GM12878 (cell line): ENCODE data around the gene VIPR1. TPM values are rescaled to one million over a fixed set of nuclear protein-coding genes. Genes with fewer than 3 reads are reported as not detected.

Experiments
- ATAC-seq: fragments of 200-7000 bp; cut with Tn5 transposase; 3 replicates; pipeline ENCODE4 v1.9.1; 2020; ENCODE audit warnings: mild to moderate bottlenecking, moderate library complexity
- BruUV-seq: library from RNA; stranded (reverse); fragments of 400-500 nt; replicated peaks from 2 replicates; lab custom pipeline; 2021; lab: Mats Ljungman, UMichigan
- CTCF ChIA-PET: fragments of 300-600 bp; sonication (Branson Sonifier 250); formaldehyde crosslinking; extraction: SDS; loops from one replicate; lab custom pipeline; 2021; ENCODE audit warnings: inconsistent platforms; lab: Yijun Ruan, JAX
- POLR2A ChIA-PET: fragments of 350-600 bp; formaldehyde crosslinking; extraction: SDS; loops from one replicate; lab custom pipeline; 2021; ENCODE audit warnings: inconsistent platforms; lab: Charles Lee
- RAD21 ChIA-PET: fragments of 300-600 bp; sonication (Branson Sonifier 250); formaldehyde crosslinking; loops from one replicate; lab custom pipeline; 2023; ENCODE audit warnings: antibody characterized with exemption; ENCODE audit not compliant: unreplicated experiment; lab: Charles Lee
- SMC1A ChIA-PET: fragments of 300-600 bp; sonication (Branson Sonifier 250); formaldehyde crosslinking; loops from one replicate; lab custom pipeline; 2023; ENCODE audit not compliant: unreplicated experiment, uncharacterized antibody; lab: Charles Lee
- DNase-seq: peaks from one replicate; pipeline ENCODE4 v3.0.0-alpha.2; 2011; ENCODE audit warnings: low read depth, low spot score
- FAIRE-seq: peaks from 3 replicates; lab custom pipeline; 2011; peaks lifted over from hg19 to GRCh38; lab: Jason Lieb, UNC
- H2AFZ ChIP-seq: 2 replicates; pipeline ENCODE4 v1.6.0; 2011; ENCODE audit warnings: low read depth, low read length, control low read depth; ENCODE audit not compliant: control insufficient read depth
- H3K27ac ChIP-seq: 2 replicates; pipeline ENCODE4 v1.5.1; 2011; ENCODE audit warnings: control low read depth; ENCODE audit not compliant: control insufficient read depth, insufficient read depth
- H3K27me3 ChIP-seq, 2 experiments: replicated peaks in 1 of 2; 2 replicates each; pipeline versions ENCODE4 v1.6.0 to v1.6.1; 2011; ENCODE audit warnings: low read length in 1 of 2; ENCODE audit not compliant: control insufficient read depth in 2 of 2, insufficient read depth in 2 of 2
- H3K36me3 ChIP-seq, 2 experiments: 2 replicates each; pipeline ENCODE4 v1.5.1; 2011; ENCODE audit warnings: low read length in 1 of 2; ENCODE audit not compliant: control insufficient read depth in 2 of 2, insufficient read depth in 2 of 2
- H3K4me1 ChIP-seq: 2 replicates; pipeline ENCODE4 v1.6.1; 2011; ENCODE audit warnings: mild to moderate bottlenecking, low read length, moderate library complexity, mixed read lengths; ENCODE audit not compliant: control insufficient read depth, insufficient read depth
- H3K4me2 ChIP-seq: 2 replicates; pipeline ENCODE4 v1.6.0; 2011; ENCODE audit warnings: control low read depth; ENCODE audit not compliant: control insufficient read depth, insufficient read depth
- H3K4me3 ChIP-seq: fragments of 200-600 bp; sonication (generic); 2 replicates; pipeline ENCODE4 v1.5.1; 2016
- H3K79me2 ChIP-seq: 2 replicates; pipeline ENCODE4 v1.6.0; 2011; ENCODE audit warnings: low read length; ENCODE audit not compliant: control insufficient read depth, insufficient read depth
- H3K9ac ChIP-seq: 2 replicates; pipeline ENCODE4 v1.8.0; 2011; ENCODE audit warnings: low read length, control low read depth, mixed read lengths; ENCODE audit not compliant: control insufficient read depth, insufficient read depth
- H3K9me3 ChIP-seq: replicated peaks from 3 replicates; pipeline ENCODE4 v1.5.1; 2011; ENCODE audit warnings: mild to moderate bottlenecking, low read length; ENCODE audit not compliant: control insufficient read depth, insufficient read depth
- H4K20me1 ChIP-seq: 2 replicates; pipeline ENCODE4 v1.6.0; 2011; ENCODE audit not compliant: control insufficient read depth, insufficient read depth
- BMI1 ChIP-seq: fragments of 450-650 bp; IDR thresholded peaks from 2 replicates; pipeline ENCODE4 v1.6.1; 2016; ENCODE audit warnings: mild to moderate bottlenecking, moderate library complexity, borderline replicate concordance
- CBX3 ChIP-seq: fragments of 200-600 bp; sonication (generic); IDR thresholded peaks from 2 replicates; pipeline ENCODE4 v1.6.1; 2016; ENCODE audit warnings: low read depth, borderline replicate concordance
- CREM ChIP-seq: IDR thresholded peaks from 2 replicates; pipeline ENCODE4 v1.6.1; 2014; ENCODE audit warnings: antibody characterized with exemption, low read depth
- HCFC1 ChIP-seq: fragments of 150-350 bp; IDR thresholded peaks from 2 replicates; pipeline ENCODE4 v1.6.1; 2014; ENCODE audit warnings: low read length
- IKZF1 ChIP-seq: fragments of 450-650 bp; conservative IDR thresholded peaks from 2 replicates; pipeline ENCODE4 v1.6.1; 2017; ENCODE audit warnings: antibody characterized with exemption, mild to moderate bottlenecking
- PAX8 ChIP-seq: fragments of 450-650 bp; IDR thresholded peaks from 2 replicates; pipeline ENCODE4 v1.6.1; 2017; ENCODE audit warnings: mild to moderate bottlenecking, moderate library complexity
- POLR2A ChIP-seq: IDR thresholded peaks from 2 replicates; pipeline ENCODE4 v1.6.1; 2011; ENCODE audit warnings: low read depth, mild to moderate bottlenecking, low read length
- POLR2AphosphoS5 ChIP-seq: IDR thresholded peaks from 2 replicates; pipeline ENCODE4 v1.6.1; 2011; ENCODE audit warnings: mild to moderate bottlenecking, low read length, inconsistent platforms
- RBBP5 ChIP-seq: fragments of 200-600 bp; sonication (generic); conservative IDR thresholded peaks from 2 replicates; pipeline ENCODE4 v1.6.1; 2016
- USF1 ChIP-seq: IDR thresholded peaks from 2 replicates; pipeline ENCODE4 v1.6.1; 2011; ENCODE audit warnings: borderline replicate concordance, low read depth, mild to moderate bottlenecking, moderate library complexity, mixed read lengths, low read length; ENCODE audit not compliant: insufficient read depth; ENCODE audit errors: extremely low read length
- WGBS: methylation state at CpG from one replicate; pipeline ENCODE4 v1.1.6; 2016; ENCODE audit warnings: low lambda C conversion rate; ENCODE audit not compliant: insufficient replicate concordance, insufficient coverage; ENCODE audit errors: missing lambda C conversion rate; 5-methylcytosine and 5-hydroxymethylcytosine counted together
- in situ Hi-C: fragments of 300-500 bp; cut with MboI; formaldehyde crosslinking; loops from 9 replicates; pipeline ENCODE4 v1.14.3; 2018; ENCODE audit warnings: mixed read lengths
- intact Hi-C: fragments of 100-400 bp; cut with micrococcal nuclease; formaldehyde crosslinking; loops from one replicate; pipeline ENCODE4 v1.14.2; 2022; ENCODE audit not compliant: unreplicated experiment
- polyA plus RNA-seq, 11 experiments: library from polyadenylated mRNA; depleted of rRNA in 4 of 11; unstranded in 6 of 11; stranded (reverse) in 5 of 11; fragments of >200 nt; fragmentation: Nextera tagmentation in 4 of 11; fragmentation: Illumina TruSeq in 1 of 11; extraction: Ambion mirVana in 4 of 11; extraction: Trizol in 1 of 11; gene quantifications; 1 replicate in 1 of 11; 2 replicates in 10 of 11; pipeline versions ENCODE4 v1.2.1 to v1.2.3, GENCODE V29; 2011 to 2016; ENCODE audit warnings: inconsistent platforms in 2 of 11, missing spikeins in 2 of 11, low read depth in 1 of 11
- total RNA-seq, 4 experiments: library from RNA; depleted of rRNA in 3 of 4; stranded (reverse); fragments of >200 nt in 3 of 4; fragmentation: Illumina TruSeq in 1 of 4; extraction: Trizol in 1 of 4; gene quantifications; 2 replicates each; pipeline versions ENCODE4 v1.2.1 to v1.2.3, GENCODE V29; 2013 to 2021
- TF ChIP-seq, protein P1 (sequence below): fragments of 450-650 bp; IDR thresholded peaks from 2 replicates; pipeline ENCODE4 v1.6.1; 2016; ENCODE audit warnings: mild to moderate bottlenecking, moderate library complexity, borderline replicate concordance
- TF ChIP-seq, protein P2 (sequence below): fragments of 450-650 bp; IDR thresholded peaks from 2 replicates; pipeline ENCODE4 v1.6.1; 2017; ENCODE audit warnings: mild to moderate bottlenecking, low read depth, inconsistent platforms; ENCODE audit not compliant: poor library complexity, severe bottlenecking
- TF ChIP-seq, protein P3 (sequence below): fragments of 450-650 bp; formaldehyde crosslinking; IDR thresholded peaks from 2 replicates; pipeline ENCODE4 v1.5.0; 2022; ENCODE audit warnings: mild to moderate bottlenecking, missing genetic modification characterization

VIPR1 gene
- total and polyA plus RNA-seq, 10 of the 15 experiments (the other 5 are each of a cell fraction or from before 2014, with no cell fraction given), result 0.03 to 0.28 (median 0.12) TPM; not detected in 6

GRCh38 chr3:42510325-42510724, 7.9 kb downstream of the VIPR1 start (continued):
- TF ChIP-seq, protein P1, sequence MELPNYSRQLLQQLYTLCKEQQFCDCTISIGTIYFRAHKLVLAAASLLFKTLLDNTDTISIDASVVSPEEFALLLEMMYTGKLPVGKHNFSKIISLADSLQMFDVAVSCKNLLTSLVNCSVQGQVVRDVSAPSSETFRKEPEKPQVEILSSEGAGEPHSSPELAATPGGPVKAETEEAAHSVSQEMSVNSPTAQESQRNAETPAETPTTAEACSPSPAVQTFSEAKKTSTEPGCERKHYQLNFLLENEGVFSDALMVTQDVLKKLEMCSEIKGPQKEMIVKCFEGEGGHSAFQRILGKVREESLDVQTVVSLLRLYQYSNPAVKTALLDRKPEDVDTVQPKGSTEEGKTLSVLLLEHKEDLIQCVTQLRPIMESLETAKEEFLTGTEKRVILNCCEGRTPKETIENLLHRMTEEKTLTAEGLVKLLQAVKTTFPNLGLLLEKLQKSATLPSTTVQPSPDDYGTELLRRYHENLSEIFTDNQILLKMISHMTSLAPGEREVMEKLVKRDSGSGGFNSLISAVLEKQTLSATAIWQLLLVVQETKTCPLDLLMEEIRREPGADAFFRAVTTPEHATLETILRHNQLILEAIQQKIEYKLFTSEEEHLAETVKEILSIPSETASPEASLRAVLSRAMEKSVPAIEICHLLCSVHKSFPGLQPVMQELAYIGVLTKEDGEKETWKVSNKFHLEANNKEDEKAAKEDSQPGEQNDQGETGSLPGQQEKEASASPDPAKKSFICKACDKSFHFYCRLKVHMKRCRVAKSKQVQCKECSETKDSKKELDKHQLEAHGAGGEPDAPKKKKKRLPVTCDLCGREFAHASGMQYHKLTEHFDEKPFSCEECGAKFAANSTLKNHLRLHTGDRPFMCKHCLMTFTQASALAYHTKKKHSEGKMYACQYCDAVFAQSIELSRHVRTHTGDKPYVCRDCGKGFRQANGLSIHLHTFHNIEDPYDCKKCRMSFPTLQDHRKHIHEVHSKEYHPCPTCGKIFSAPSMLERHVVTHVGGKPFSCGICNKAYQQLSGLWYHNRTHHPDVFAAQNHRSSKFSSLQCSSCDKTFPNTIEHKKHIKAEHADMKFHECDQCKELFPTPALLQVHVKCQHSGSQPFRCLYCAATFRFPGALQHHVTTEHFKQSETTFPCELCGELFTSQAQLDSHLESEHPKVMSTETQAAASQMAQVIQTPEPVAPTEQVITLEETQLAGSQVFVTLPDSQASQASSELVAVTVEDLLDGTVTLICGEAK, result no peak
- TF ChIP-seq PAX8 (no peak), HCFC1 (no peak), BMI1 (no peak), RBBP5 (no peak)
- TF ChIP-seq, all 136 proteins: peak for 0

DNA sequence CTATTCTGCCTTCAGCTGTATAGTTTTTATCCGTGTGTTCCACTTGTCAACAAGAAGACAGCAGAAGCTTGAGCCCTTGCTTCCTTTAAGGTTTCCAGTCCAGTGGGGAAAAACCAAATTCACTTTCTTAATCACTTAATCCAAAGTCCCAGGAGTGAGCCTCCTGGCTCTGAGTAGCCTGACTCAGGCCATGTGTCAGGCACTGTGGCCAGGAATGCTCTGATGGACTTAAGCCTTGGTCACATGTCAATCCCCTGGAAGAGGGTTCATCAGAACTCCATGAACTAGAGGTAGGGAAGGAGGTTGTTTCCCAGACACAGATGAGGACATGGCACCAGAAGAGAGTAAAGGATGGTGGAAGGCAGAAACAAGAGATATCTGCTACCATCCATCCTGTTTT, 8.8 kb downstream of the VIPR1 start:
- FAIRE-seq (no peak), ATAC-seq (no peak), DNase-seq (no peak)
- Histone ChIP-seq H3K4me2 (no peak overlapping the region), H2AFZ (no peak overlapping the region), H3K36me3 (no peaks in the 10 kb centered on the region), H3K4me3 (no peak overlapping the region), H3K79me2 (no peaks in the 10 kb centered on the region), H4K20me1 (no peaks in the 10 kb centered on the region), H3K27ac (no peak overlapping the region), H3K9me3 (no peaks in the 10 kb centered on the region), H3K4me1 (no peaks in the 10 kb centered on the region), H3K27me3 (0 out of 4 replicates have a peak, but pooled peaks cover 0 to 4% of the 10 kb centered on the region in 2 experiments), H3K9ac (no peak overlapping the region)
- no TSS peak for BruUV-seq
- in situ Hi-C loops, result no loop called here
- ChIA-PET SMC1A (interaction anchor here (1.4 kb wide), 1 partner anchor 264 kb away, joined by 3 read pairs; no protein-coding TSS in a partner anchor), POLR2A (no interaction called here), RAD21 (no interaction called here), CTCF (no interaction called here)
- intact Hi-C loops, result no loop called here
- 0% methylated on average over 1 of the region's 1 CpG for WGBS
- TF ChIP-seq USF1, result no peak
- TF ChIP-seq CBX3, result no peak
- no peak for TF ChIP-seq IKZF1
- TF ChIP-seq, protein P2, sequence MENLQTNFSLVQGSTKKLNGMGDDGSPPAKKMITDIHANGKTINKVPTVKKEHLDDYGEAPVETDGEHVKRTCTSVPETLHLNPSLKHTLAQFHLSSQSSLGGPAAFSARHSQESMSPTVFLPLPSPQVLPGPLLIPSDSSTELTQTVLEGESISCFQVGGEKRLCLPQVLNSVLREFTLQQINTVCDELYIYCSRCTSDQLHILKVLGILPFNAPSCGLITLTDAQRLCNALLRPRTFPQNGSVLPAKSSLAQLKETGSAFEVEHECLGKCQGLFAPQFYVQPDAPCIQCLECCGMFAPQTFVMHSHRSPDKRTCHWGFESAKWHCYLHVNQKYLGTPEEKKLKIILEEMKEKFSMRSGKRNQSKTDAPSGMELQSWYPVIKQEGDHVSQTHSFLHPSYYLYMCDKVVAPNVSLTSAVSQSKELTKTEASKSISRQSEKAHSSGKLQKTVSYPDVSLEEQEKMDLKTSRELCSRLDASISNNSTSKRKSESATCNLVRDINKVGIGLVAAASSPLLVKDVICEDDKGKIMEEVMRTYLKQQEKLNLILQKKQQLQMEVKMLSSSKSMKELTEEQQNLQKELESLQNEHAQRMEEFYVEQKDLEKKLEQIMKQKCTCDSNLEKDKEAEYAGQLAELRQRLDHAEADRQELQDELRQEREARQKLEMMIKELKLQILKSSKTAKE, result no peak
- TF ChIP-seq, protein P3, sequence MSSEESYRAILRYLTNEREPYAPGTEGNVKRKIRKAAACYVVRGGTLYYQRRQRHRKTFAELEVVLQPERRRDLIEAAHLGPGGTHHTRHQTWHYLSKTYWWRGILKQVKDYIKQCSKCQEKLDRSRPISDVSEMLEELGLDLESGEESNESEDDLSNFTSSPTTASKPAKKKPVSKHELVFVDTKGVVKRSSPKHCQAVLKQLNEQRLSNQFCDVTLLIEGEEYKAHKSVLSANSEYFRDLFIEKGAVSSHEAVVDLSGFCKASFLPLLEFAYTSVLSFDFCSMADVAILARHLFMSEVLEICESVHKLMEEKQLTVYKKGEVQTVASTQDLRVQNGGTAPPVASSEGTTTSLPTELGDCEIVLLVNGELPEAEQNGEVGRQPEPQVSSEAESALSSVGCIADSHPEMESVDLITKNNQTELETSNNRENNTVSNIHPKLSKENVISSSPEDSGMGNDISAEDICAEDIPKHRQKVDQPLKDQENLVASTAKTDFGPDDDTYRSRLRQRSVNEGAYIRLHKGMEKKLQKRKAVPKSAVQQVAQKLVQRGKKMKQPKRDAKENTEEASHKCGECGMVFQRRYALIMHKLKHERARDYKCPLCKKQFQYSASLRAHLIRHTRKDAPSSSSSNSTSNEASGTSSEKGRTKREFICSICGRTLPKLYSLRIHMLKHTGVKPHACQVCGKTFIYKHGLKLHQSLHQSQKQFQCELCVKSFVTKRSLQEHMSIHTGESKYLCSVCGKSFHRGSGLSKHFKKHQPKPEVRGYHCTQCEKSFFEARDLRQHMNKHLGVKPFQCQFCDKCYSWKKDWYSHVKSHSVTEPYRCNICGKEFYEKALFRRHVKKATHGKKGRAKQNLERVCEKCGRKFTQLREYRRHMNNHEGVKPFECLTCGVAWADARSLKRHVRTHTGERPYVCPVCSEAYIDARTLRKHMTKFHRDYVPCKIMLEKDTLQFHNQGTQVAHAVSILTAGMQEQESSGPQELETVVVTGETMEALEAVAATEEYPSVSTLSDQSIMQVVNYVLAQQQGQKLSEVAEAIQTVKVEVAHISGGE, result no peak
- no peak for TF ChIP-seq CREM
- no peak for TF ChIP-seq POLR2AphosphoS5
- no peak for TF ChIP-seq HCFC1
- TF ChIP-seq POLR2A, result no peak
